HepG2 (cell line): ENCODE results near the gene SYT11. TPM values are rescaled to one million over a fixed set of nuclear protein-coding genes. Genes with fewer than 3 reads are reported as not detected.
A peak's percentile ranks its signal among the peaks of the same experiment; 100 is the strongest.

ENCODE experiments used
- AGO1 ChIP-seq: fragments of 200-400 bp; formaldehyde crosslinking; IDR thresholded peaks from 2 replicates; pipeline ENCODE4 v1.6.1; 2017; ENCODE audit warnings: mild to moderate bottlenecking, low read depth, low read length, moderate library complexity; ENCODE audit not compliant: poor library complexity, severe bottlenecking
- CREM ChIP-seq, 2 experiments: sonication (generic) in 1 of 2; formaldehyde crosslinking in 1 of 2; IDR thresholded peaks; 2 replicates each; pipeline versions ENCODE4 v1.4.0 to v1.6.1; 2016 to 2020; ENCODE audit warnings: antibody characterized with exemption in 1 of 2, mild to moderate bottlenecking in 1 of 2, missing genetic modification reagents in 1 of 2
- FOXA3 ChIP-seq: IDR thresholded peaks from 2 replicates; pipeline ENCODE4 v1.6.1; 2016; ENCODE audit warnings: missing genetic modification reagents, missing compliant biosample characterization
- GATAD1 ChIP-seq: IDR thresholded peaks from 2 replicates; pipeline ENCODE4 v1.6.1; 2016; ENCODE audit warnings: missing genetic modification reagents, missing compliant biosample characterization
- HNF4G ChIP-seq, 2 experiments: sonication (generic) in 1 of 2; formaldehyde crosslinking in 1 of 2; IDR thresholded peaks; 2 replicates each; pipeline versions ENCODE4 v1.4.0 to v1.6.1; 2011 to 2020; ENCODE audit warnings: borderline replicate concordance in 2 of 2, low read depth in 2 of 2, mild to moderate bottlenecking in 2 of 2, low read length in 1 of 2, missing genetic modification reagents in 1 of 2, moderate library complexity in 1 of 2
- PHF20 ChIP-seq: sonication (generic); formaldehyde crosslinking; IDR thresholded peaks from 2 replicates; pipeline ENCODE4 v1.5.0; 2020; ENCODE audit warnings: mild to moderate bottlenecking, missing genetic modification reagents
- RNF2 ChIP-seq: fragments of 450-650 bp; conservative IDR thresholded peaks from 2 replicates; pipeline ENCODE4 v1.6.1; 2016; ENCODE audit warnings: low read depth
- SKI ChIP-seq: fragments of 450-650 bp; IDR thresholded peaks from one replicate; pipeline ENCODE4 v1.6.1; 2018; ENCODE audit warnings: mild to moderate bottlenecking; ENCODE audit not compliant: partially characterized antibody
- SOX6 ChIP-seq, 2 experiments: fragments of 450-650 bp in 1 of 2; sonication (generic) in 1 of 2; formaldehyde crosslinking in 1 of 2; IDR thresholded peaks; 2 replicates each; pipeline versions ENCODE4 v1.4.0 to v1.6.1; 2017 to 2020; ENCODE audit warnings: antibody characterized with exemption in 1 of 2, mild to moderate bottlenecking in 1 of 2, missing genetic modification reagents in 1 of 2
- ZNF709 ChIP-seq: sonication (generic); formaldehyde crosslinking; IDR thresholded peaks from 2 replicates; pipeline ENCODE4 v1.5.0; 2020; ENCODE audit warnings: mild to moderate bottlenecking, missing genetic modification reagents
- ZNF772 ChIP-seq: sonication (generic); formaldehyde crosslinking; IDR thresholded peaks from 2 replicates; pipeline ENCODE4 v1.5.0; 2020; ENCODE audit warnings: mild to moderate bottlenecking, missing genetic modification reagents
- polyA plus RNA-seq, 8 experiments: library from polyadenylated mRNA; depleted of rRNA in 3 of 8; stranded (reverse) in 7 of 8; unstranded in 1 of 8; fragments of >200 nt; fragmentation: Illumina TruSeq in 4 of 8; extraction: Trizol in 4 of 8; gene quantifications; 2 replicates each; pipeline versions ENCODE4 v1.2.1 to v1.2.3, GENCODE V29; 2011 to 2016; ENCODE audit warnings: low read depth in 4 of 8, missing spikeins in 1 of 8, mixed read lengths in 1 of 8; ENCODE audit not compliant: insufficient read depth in 1 of 8
- total RNA-seq, 5 experiments: library from RNA; depleted of rRNA; stranded (reverse); fragments of >200 nt; fragmentation: Illumina TruSeq; extraction: Trizol; gene quantifications; 2 replicates each; pipeline ENCODE4 v1.2.3, GENCODE V29; 2016; ENCODE audit warnings: low read depth in 1 of 5
- TF ChIP-seq, protein P1 (sequence below): sonication (generic); formaldehyde crosslinking; IDR thresholded peaks from 2 replicates; pipeline ENCODE4 v1.4.0; 2020; ENCODE audit warnings: missing genetic modification reagents
- TF ChIP-seq, protein P2 (sequence below): IDR thresholded peaks from 2 replicates; pipeline ENCODE4 v1.6.1; 2018; ENCODE audit warnings: missing genetic modification reagents, mild to moderate bottlenecking, missing compliant biosample characterization
- TF ChIP-seq, protein P3 (sequence below): sonication (generic); formaldehyde crosslinking; IDR thresholded peaks from 2 replicates; pipeline ENCODE4 v1.4.0; 2020; ENCODE audit warnings: mild to moderate bottlenecking, missing genetic modification reagents

SYT11 gene
- total and polyA plus RNA-seq, 2 of the 13 experiments (the other 11 are each of a cell fraction or from before 2014, with no cell fraction given) = 0.22 to 0.59 TPM

DNA sequence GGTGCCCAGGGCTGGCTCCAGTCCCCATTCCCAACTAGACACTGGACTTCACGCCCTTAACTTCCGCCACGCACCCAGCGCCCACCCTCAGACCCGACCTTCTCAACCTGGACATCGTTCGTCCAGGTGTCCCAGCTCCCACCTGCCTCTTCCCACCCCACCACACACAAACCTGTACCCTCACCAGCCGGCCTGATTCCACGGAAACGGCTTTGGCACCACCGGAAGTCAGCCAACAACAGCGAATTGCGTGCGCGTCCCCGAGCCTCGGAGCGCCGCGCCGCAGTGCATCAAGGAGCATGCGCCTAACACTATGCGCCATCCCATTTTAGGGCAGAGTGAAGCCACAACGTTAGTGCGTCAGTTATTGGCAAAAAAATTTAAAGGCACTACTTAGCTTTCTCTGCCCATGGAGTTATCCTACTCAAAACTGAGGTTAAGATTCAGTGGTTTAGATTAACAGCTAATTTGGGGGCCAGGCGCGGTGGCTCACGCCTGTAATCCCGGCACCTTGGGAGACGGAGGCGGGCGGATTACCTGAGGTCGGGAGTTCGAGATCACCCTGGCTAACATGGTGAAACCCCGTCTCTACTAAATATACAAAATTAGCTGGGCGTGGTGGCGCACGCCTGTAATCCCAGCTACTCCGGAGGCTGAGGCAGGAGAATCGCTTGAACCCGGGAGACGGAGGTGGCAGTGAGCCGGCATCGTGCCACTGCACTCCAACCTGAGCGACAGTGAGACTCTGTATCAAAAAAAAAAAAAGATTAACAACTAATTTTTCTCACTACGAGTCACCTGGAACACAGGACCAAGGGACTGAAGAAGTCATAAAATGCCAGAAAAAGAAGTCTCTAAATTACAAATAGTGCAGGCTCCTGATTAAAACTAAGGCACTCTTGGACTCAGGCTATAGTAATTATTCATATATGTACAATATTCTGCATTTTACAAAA is 2.1 kb upstream of the SYT11 start, which contains the start of gene GON4L (continued):
- TF ChIP-seq, protein P1, sequence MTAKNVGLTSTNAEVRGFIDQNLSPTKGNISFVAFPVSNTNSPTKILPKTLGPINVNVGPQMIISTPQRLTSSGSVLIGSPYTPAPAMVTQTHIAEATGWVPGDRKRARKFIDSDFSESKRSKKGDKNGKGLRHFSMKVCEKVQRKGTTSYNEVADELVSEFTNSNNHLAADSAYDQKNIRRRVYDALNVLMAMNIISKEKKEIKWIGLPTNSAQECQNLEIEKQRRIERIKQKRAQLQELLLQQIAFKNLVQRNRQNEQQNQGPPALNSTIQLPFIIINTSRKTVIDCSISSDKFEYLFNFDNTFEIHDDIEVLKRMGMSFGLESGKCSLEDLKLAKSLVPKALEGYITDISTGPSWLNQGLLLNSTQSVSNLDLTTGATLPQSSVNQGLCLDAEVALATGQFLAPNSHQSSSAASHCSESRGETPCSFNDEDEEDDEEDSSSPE (CRISPR knock-in tag) = 0 out of 2 replicates have a peak, but pooled peaks have one; percentile 19
- TF ChIP-seq ZNF772 (peak; percentile 46; the same call in 1 of the 2 replicates), RNF2 (no peak; the same call in 1 of the 2 replicates), ZNF709 (CRISPR knock-in tag) (no peak), CREM (IDR thresholded peaks at IDR 0.05) (peak; percentile 94), CREM (CRISPR knock-in tag; IDR thresholded peaks at IDR 0.05) (no peak), HNF4G (IDR thresholded peaks at IDR 0.05; ENCODE audit: borderline replicate concordance, low read depth, low read length) (no peak), HNF4G (CRISPR knock-in tag; IDR thresholded peaks at IDR 0.05; ENCODE audit: borderline replicate concordance, low read depth) (0 out of 2 replicates have a peak, but pooled peaks have one; percentile 17), SKI (no peak), GATAD1 (CRISPR knock-in tag) (peak; percentile 93), SOX6 (IDR thresholded peaks at IDR 0.05) (no peak), SOX6 (CRISPR knock-in tag; IDR thresholded peaks at IDR 0.05) (peak; percentile 24; the same call in 1 of the 2 replicates), FOXA3 (CRISPR knock-in tag) (peak; percentile 58; the same call in 1 of the 2 replicates), PHF20 (CRISPR knock-in tag) (peak; percentile 90), AGO1 (no peak)
- TF ChIP-seq, protein P2, sequence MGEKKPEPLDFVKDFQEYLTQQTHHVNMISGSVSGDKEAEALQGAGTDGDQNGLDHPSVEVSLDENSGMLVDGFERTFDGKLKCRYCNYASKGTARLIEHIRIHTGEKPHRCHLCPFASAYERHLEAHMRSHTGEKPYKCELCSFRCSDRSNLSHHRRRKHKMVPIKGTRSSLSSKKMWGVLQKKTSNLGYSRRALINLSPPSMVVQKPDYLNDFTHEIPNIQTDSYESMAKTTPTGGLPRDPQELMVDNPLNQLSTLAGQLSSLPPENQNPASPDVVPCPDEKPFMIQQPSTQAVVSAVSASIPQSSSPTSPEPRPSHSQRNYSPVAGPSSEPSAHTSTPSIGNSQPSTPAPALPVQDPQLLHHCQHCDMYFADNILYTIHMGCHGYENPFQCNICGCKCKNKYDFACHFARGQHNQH = peak; percentile 73
- TF ChIP-seq, protein P3, sequence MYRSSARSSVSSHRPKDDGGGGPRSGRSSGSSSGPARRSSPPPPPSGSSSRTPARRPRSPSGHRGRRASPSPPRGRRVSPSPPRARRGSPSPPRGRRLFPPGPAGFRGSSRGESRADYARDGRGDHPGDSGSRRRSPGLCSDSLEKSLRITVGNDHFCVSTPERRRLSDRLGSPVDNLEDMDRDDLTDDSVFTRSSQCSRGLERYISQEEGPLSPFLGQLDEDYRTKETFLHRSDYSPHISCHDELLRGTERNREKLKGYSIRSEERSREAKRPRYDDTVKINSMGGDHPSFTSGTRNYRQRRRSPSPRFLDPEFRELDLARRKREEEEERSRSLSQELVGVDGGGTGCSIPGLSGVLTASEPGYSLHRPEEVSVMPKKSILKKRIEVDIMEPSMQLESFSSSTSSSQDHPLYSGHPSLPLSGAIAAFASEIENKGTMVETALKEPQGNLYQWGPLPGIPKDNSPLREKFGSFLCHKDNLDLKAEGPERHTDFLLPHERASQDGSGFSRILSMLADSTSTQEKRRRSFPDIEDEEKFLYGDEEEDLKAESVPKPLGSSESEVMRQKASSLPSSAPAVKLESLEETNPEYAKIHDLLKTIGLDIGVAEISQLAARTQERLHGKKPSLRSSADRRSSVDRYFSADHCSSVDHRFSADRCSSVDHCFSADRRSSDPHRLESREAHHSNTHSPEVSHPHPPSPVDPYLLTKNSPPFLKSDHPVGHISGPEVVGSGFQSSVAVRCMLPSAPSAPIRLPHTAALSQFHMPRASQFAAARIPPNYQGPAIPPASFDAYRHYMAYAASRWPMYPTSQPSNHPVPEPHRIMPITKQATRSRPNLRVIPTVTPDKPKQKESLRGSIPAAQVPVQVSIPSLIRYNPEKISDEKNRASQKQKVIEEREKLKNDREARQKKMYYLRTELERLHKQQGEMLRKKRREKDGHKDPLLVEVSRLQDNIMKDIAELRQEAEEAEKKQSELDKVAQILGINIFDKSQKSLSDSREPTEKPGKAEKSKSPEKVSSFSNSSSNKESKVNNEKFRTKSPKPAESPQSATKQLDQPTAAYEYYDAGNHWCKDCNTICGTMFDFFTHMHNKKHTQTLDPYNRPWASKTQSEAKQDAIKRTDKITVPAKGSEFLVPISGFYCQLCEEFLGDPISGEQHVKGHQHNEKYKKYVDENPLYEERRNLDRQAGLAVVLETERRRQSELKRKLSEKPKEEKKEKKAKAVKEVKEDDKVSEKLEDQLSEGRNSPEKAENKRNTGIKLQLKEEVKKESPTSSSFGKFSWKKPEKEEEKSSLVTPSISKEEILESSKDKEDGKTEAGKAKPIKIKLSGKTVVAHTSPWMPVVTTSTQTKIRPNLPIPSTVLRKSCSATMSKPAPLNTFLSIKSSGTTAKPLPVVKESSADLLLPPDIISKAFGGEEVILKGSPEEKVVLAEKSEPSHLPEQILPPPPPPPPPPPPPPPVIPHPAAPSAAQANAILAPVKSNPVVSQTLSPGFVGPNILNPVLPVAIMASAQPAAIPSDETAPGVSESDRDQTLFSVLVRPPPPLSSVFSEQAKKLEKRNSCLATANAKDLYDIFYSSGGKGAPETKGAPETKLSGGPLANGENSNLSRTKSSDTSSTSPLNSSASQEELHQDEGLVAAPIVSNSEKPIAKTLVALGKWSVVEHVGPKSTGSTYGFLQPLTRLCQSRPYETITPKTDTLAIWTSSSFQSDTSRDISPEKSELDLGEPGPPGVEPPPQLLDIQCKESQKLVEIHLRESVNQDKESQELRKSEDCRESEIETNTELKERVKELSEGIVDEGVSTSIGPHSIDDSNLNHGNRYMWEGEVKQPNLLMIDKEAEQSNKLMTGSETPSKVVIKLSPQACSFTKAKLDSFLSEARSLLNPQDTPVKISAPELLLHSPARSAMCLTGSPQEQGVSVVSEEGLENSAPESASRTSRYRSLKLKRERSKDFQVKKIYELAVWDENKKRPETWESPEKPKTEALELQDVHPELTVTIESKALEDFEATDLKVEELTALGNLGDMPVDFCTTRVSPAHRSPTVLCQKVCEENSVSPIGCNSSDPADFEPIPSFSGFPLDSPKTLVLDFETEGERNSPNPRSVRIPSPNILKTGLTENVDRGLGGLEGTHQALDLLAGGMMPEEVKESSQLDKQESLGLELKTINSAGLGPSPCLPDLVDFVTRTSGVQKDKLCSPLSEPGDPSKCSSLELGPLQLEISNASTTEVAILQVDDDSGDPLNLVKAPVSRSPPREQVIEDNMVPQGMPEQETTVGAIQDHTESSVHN (CRISPR knock-in tag) = no peak
